NCI-H1417 (cell line): ENCODE measurements around the gene ZNF134.

Experiments
- DNase-seq, 3 experiments: peaks; one replicate each; lab custom pipeline; 2025; lab: John Stamatoyannopoulos, UW

ZNF134 gene

DNA sequence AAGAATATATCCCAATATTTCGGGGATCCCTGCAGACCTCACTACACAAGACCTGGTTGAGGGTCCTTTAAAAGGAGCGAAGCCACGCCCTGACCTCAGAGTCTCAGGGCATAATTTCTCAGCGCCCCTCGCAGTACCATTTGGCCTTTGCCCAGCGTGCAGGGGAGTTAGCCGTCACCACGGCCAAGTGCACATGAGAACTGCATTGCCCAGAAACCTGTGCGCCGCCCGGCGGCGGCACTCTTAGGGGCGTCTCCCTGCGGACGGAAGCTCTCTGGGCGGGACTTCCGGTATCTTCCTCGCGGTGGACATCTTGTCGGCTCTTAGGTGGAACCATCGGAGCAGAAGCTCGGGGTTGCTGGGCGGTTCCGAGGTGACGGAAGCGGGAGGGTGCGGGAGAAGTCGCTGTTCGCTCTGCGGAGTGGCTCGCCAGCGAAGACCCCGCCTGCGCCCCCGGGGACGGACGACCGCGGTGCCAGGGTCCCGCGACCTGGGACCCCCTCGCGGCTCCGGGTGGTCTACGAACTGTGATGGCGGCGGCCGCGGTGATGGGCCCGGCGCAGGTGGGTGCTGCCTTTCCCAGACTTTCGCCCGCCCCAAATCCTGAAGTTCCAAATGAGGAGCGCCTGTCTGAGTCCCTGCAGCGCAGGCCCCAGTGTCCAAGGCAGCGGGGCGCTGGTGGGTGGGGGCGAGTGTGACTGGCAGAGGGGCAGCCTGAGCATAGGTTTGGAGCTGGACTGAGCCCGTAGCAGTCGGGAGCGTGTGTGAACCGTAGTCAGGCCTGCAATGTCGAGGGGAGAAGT, at the start of gene ZNF134:
ZNF134 (plus strand) TSS at position 302 of the 803 bp plus-strand sequence. CDS start 5,227 bp downstream, outside the sequence.
- DNase-seq: peak; percentile 81 to 91 (median 90)

DNA sequence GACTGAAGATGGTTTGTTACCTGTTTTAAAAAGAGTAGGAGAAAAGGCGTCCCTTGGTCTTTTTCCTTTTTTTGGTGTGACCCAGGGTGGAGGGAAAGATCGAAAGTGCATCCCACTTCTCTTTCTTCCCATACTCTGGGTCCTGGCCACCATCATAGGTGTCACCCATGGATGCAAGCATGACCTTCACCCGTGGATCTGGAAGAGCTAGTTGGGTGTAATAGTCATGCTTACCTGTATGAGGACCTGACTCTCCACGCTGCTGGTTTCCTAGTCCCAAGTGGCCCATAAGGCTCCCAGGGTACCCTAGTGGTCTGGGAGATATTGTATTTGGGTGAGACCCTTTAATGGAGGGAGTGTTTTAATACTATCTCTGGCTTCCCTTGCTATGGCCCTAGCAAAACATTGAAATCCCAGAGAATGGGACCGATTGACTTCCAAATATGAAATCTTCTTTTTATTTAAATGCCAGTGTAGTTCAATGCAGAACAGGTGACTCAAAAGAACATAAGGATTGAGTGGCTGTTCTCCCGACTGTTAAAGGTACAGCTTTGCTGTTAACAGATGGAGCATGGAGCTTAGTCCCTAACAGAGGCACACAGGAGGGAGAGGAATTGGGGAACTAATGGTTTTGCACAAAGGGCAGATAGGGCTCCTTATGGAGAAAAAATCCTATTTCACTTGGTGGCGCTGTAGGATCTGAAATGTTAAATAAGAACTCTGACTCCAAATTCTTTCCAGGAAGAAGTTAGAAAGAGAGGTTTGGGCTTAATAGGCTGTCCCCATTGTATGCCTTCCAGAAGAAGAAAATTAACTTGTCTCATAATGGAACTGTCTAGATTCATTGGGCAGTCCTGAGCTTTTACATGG, 47.4 kb upstream of the ZNF134 start:
- DNase-seq: peak; percentile 9 to 54 (median 10)

DNA sequence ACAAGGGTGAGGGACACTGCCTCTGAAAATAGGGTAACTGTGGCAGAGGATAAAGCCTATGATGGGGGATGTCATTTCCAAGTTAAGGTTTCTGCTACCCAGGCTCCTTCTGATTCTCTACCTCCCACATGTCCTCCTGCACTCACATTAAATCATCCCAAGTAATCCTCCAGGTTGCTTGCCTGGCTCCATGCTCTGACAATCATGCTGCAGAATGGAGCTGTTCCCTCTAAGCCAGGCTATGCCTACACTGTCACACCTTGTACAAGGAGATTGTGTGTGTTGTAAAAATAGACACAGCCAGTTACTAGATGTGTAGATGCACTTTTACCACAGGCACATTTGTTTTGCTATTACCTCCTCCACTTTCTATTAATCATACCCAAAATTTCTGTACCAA, 43.3 kb upstream of the ZNF134 start:
- DNase-seq: no peak

DNA sequence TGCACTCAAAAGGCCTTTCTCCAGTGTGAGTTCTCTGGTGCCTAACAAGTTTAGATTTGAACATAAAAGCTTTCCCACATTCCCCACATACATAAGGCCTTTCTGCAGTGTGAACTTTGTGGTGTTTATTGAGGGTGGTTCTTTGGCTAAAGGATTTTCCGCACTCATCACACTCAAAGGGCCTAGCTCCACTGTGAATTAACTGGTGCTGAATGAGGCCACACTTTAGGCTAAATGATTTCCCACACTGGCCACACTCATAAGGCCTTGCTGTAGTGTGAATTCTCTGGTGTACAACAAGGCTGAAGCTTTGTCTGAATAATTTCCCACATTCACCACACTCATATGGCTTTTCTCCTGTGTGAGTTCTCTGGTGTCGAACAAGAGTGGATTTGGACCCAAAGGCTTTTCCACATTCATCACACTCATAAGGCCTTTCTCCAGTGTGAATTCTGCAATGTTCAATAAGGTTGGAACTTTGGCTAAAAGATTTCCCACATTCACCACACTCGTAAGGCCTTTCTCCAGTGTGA, 41.6 kb upstream of the ZNF134 start:
- no peak for DNase-seq

DNA sequence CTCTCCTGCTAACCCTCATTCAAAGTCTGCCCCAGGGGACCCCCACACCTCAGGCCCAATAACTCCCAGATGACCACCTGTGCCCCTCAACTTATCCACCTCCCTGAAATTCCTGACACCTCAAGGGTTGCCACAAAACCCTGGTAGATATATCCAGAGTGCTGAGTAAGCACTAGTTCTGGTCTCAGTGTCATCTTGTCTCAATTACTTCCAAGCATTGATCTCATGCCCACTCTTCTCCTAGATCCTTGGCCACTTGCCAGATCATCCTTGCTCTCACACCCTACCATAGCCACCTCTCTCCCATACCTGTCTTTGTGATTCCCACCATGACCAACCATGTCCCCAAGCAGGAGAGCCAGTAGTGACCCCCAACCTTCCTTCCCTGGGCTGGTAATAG, 37.4 kb upstream of the ZNF134 start:
- no peak for DNase-seq

DNA sequence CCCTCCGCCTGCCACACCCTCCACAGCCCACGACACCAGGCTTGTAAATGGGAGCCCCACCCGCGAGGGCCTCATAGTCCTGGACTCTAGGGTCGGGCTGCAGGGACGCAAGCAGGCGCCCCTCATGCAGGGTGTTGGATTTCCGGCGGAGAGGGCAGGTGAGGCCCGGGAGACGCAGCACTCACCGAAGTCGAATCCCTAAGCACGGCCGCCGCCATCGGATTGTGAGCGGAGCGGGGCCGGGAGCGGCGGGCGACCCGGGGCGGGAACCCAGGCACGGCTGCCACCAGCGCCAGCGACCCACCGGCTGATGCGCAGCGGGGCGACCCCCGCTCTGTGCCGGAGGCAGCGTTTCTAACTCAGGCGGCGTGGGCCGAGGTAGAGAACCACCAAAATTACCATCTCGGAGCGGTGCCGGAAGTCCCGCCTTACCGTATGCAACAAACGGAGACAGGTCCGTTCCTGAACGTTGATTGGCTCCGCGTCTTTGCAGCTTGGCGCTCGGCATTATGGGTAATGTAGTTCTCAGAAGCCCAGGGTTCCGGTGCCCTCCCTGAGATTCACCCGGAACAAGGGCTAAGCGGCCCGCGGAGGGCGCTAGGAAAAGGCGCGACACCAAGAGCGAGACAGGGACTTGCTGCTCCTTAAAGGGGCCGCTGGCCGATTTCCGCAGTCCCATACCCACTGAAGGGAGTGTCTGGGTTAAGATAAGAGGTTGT, 35.4 kb upstream of the ZNF134 start, which contains the start of gene ZNF416:
ZNF416 (minus strand) TSS at position 425 of the 719 bp plus-strand sequence; CDS start at position 218, 207 bp downstream.
- peak; percentile 93 to 98 (median 97) for DNase-seq

DNA sequence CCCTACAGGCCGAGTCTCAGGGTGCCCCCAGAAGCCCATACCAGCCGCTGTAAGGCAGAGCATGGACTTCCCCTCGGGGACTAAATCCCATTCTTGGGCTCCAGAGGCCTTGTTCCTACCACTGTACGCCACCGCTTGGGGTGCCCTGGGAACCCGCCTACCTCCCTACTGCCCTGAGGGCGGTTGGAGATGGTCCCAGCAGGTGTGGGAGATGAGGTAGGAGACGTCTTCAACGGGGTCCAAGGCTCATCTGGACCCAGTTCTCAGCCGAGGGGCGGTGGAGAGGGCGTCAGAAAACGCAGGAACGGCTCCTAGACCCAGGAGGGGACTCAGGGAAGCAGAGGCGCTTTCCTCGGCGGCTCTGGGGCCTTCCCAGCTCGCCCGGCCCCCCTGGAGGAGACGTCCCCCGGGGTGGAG, 30.9 kb upstream of the ZNF134 start:
- no peak for DNase-seq

DNA sequence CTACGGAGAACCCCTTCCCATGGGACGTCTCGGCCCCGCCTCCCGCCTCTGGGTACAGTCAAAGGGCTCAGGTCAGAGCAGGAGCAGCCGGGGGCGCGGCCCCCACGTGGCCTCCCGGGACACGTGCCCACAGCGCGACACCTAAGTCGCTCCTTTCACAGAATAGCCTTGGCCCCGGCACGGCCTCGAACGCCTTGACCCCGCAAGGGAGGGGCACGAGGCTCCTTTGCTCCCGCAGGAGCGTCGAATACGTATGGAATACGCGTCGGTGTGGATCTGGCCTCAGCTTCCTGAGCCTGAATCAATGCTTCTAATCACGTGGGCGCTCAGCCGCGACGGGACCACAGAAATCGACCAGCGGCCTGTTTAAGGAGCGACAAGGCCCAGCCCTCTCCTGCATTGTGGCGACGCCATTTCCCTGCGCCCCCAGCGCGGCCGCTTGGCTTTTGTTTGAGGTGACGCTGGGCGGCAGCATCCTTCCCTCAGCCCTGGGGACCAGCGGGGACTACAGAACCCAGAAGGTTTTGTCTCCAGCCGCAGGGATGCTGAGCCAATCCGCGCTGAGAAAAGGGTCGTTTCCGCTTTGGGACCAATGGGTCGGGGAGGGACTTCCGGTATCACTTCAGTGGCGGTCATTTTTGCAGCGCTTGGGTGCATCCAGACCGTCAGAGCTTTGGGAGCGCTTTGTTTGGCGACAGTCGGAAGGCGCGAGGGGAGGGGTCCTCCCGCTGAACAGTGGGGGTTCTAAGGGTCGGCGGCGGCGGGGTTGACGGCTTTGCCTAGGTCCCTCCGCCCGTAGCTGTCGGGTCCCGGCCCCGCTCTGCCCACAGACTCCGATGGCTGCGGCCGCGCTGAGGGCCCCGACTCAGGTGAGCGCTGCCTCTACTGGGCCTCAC, 30.3 kb upstream of the ZNF134 start, which contains the start of gene ZIK1:
ZIK1 (plus strand) TSS at position 625 of the 896 bp plus-strand sequence; CDS start at position 837, 212 bp downstream.
- peak; percentile 19 to 88 (median 42) for DNase-seq

DNA sequence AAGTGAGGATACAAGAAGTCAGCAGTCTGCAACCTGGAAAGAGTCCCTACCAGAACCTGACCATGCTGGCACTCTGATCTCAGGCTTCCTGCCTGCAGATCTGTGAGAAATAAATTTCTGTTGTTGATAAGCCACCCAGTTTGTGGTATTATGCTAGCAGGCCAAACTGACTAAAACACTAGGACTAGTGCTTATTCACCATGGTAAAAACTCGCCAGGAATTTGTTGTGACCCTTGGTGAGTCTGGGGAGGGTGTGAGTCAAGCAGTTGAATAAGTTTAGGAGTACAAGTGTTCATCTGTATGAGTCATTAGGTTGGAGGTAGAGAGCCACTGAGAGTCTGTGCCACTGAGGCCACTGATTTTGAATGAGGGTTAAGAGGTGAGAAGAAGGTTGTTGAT, 26.5 kb upstream of the ZNF134 start:
- no peak for DNase-seq

DNA sequence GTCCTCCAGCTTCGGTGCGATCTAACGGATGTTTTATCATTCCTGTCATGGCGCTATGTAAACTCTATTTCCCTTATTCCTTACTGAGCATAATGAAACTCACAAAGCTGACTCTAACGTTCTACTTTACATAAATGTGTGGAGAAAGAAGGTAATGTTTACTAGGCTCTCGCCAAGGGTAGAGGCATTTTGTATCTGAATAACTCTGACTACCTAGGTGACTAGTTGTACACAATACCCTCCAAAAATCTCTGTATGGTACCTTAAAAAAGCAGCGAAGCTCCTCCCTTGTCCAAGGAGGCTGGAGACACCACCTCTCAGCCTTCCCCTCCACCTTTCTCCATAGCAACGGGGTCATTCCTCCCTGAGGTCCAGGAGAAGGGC, 14.7 kb upstream of the ZNF134 start:
- no peak for DNase-seq

DNA sequence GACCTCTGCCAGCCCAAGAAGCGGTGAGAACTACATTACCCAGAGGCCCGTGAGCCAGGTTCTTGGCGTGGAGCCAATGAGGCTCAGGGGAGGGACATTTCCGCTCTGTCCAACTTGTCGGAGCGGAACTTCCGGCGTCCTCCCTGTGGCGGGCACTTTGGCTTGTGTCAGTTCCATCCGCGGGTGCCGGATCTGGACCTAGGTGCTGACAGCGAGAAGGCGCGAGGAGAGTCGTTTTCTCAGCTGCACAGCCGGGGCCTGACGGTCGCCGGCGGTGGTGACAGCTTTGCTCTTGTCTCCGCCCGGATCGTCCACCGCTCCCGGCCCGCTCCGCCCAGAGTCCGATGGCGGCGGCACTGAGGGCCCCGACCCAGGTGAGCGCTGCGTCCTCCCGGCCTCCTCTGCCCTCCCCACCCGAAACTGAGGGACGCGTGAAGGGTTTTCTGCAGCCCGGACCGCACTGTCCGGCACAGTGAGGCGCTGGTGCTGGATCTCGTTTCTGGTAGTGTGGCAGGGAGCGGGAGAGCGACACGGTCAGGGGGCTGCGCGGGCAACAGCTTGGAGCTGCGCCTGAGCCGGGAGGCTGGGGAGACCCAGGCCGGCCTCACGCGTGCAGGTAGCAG, 14.2 kb upstream of the ZNF134 start, which contains the start of gene ZNF530:
ZNF530 (plus strand) TSS at position 125 of the 623 bp plus-strand sequence. CDS start 4,461 bp downstream, outside the sequence.
- peak; percentile 83 to 95 (median 94) for DNase-seq

DNA sequence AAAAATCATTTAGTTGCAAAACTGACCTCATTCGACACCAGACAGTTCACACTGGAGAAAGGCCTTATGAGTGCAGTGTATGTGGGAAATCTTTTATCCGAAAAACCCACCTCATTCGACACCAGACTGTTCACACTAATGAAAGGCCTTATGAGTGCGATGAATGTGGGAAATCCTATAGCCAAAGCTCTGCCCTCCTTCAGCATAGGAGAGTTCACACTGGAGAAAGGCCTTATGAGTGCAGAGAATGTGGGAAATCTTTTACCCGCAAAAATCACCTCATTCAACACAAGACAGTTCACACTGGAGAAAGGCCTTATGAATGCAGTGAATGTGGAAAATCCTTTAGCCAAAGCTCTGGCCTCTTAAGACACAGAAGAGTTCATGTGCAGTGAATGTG, 7.1 kb upstream of the ZNF134 start:
- no peak for DNase-seq

DNA sequence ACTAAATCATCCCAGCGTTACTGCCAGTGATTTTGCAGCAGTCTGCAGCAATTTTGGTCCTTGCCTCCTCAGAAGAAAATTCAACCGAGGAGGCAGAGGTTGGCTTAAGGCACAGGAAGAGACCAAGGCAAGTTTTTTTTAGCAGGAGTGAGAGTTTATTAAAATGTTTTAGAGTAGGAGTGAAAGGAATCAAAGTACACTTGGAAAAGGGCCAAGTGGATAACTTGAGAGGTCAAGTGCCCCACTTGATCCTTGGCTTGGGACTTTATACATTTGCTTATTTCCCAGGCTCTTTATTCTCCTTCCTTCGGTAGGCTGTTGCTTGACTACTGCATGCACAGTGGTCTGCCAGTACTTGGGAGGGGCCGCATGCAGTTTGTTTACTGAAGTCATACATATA, 2.9 kb upstream of the ZNF134 start:
- no peak for DNase-seq

DNA sequence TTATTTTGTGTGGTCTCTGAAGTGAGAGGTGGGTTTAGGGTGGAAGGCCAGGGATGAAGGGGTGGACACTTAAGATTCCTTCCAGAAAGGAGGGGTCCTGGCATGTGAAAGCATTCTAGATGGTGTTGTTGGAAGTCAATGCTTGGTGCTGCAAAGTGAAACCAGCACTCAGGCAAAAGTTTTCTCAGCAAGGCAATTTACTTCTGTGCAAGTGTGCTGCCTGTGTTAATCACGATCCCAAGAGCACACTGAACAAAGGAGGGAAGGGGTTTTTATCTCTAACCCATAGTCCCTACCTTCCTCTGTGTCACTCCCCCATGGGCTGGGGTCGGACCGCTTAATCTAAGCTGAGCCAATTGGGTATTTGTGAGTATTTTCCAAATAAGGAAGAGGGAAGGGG, 1.3 kb downstream of the ZNF134 start:
- no peak for DNase-seq

DNA sequence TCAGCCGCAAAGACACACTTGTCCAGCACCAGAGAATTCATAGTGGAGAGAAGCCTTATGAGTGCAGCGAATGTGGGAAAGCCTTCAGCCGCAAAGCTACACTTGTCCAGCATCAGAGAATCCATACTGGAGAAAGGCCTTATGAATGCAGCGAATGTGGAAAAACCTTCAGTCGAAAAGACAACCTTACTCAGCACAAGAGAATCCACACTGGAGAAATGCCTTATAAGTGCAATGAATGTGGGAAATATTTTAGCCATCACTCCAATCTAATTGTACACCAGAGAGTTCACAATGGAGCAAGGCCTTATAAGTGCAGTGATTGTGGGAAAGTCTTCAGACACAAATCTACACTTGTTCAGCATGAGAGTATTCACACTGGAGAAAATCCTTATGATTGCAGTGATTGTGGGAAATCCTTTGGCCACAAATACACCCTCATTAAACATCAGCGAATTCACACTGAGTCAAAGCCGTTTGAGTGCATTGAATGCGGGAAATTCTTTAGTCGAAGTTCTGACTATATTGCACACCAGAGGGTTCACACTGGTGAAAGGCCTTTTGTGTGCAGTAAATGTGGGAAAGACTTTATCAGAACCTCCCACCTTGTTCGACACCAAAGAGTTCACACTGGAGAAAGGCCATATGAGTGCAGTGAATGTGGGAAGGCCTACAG, 6.8 kb downstream of the ZNF134 start:
- DNase-seq: peak in 1 of 3 experiments; percentile 44

DNA sequence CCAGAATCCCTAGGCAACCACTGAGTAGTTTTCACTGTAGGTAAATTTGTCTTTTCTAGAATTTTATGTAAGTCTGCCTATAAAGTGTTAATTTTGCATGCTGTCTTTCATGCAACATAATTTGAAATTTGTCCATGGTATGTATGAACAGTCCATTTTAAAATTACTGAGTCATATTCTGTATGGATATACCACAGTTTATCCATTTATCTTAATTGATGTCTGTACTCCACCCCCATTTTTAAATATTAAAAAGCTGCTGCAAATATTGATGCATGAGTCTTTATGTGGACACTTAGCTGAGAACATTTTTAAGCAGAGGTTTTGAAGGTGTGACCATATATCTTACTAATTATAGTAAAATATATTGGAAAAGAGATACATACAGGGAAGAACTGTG, 9.0 kb downstream of the ZNF134 start:
- no peak for DNase-seq

DNA sequence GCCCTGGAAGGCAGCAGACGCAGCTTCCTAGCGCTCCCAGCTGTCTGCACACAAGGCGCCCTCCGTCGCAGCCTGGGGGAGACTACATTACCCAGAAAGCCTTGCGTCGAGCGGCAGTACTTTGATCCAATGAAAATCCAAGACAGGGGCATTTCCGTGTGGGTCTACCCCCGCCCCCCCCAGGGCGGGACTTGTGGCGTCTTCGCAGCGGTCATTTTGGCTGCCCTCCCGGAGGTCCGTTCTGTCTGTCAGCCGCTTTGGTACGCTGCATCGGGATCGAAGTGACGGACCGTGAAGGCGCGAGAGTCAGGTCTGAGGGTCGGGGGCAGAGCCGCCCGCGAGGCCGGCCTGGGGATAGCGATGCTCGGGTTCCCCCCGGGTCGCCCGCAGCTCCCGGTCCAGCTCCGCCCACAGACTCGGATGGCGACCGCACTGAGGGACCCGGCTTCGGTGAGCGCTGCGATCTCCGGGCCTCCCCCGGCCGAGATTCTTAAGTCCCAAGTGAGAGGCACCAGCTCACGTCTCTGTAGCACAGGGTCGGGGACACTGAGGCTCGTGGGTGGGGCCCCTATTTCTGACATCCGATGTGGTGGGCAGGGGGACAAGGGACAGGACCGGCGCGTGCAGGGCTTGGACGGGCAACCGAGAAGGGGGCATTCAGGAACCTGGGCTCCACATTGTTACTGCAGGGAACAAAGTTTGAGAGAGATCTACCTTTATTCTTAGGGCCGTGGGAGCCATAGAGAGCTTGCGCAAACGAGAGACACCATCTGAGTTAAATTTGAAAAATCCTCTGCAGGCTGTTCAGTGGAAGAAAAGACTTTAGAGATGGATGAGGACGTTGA, 19.2 kb downstream of the ZNF134 start, which contains the start of gene ZNF211:
ZNF211 (plus strand) TSS at position 182 of the 845 bp plus-strand sequence; CDS start at position 361, 179 bp downstream.
- peak; percentile 77 to 96 (median 86) for DNase-seq

DNA sequence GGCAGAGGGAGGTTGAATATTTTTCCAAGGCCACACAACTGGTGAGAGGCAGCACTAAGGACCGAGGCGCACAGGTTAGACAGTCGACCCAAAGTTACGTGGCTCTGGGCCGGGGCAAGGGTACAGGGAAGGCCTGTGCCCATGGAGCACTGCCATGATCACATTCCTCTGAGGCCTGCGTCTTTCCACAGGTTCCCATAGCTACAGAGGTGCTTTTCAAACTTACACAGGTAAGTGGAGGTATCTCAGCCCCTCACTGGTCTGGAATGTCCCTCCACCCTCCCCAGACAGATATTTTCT, 19.7 kb downstream of the ZNF134 start:
- DNase-seq: no peak

DNA sequence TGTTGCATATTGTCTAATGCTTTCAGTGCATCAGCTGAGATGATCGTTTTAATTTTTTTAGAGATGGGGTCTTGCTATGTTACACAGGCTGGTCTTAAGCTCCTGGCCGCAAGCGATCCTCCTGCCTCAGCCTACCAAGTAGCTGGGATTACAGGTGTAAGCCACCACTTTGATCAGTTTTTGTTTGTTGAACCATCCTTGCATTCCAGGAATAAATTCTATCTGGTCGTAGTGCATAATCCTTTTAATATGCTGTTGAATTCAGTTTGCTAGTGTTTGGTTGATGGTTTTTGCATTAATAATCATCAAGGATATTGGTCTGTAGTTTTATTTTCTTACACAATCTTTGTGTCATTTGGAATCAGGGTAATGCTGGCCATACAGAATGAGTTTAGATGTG, 23.3 kb downstream of the ZNF134 start:
- no peak for DNase-seq
